ENCODE data around the gene AP4E1. TPM values are rescaled to one million over a fixed set of nuclear protein-coding genes. Genes with fewer than 3 reads are reported as not detected.

Gene AP4E1
- total and polyA plus RNA-seq, 8 donors = 8.9 to 11.6 (median 9.3) TPM

DNA sequence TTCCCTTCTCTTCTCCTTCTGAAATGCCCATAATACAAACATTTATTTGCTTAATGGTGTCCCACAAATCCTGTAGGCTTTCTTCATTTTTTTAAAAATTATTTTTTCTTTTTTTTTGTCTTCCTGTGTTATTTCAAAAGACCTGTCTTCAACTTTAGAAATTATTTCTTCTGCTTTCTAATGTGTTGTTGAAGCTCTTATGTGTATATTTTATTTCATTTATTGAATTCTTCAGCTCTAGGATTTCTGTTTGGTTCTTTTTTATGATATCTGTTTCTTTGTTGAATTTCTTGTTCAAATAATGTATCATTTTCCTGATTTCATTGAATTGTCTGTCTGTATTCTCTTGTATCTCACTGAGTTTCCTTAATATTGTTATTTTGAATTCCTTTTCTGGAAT lies 63.1 kb downstream of the AP4E1 start:
- DNase-seq (no peak), ATAC-seq (no peak)
- H3K27ac ChIP-seq = no peak overlapping the region
- peaks cover 0 to 89% of the 10 kb centered on the region in 2 donors for H3K36me3 ChIP-seq
- intact Hi-C loops (cut with DNase I) = loop anchor here in 1 of 2 donors (10.0 kb wide), 1 partner anchor 83 kb away; no protein-coding TSS in a partner anchor
- no peaks in the 10 kb centered on the region for H3K4me1 ChIP-seq
- H3K4me3 ChIP-seq = no peak overlapping the region
- no peaks in the 10 kb centered on the region for H3K27me3 ChIP-seq
- peaks cover 0 to 31% of the 10 kb centered on the region in 2 donors for H3K9me3 ChIP-seq
- TF ChIP-seq, protein P1, sequence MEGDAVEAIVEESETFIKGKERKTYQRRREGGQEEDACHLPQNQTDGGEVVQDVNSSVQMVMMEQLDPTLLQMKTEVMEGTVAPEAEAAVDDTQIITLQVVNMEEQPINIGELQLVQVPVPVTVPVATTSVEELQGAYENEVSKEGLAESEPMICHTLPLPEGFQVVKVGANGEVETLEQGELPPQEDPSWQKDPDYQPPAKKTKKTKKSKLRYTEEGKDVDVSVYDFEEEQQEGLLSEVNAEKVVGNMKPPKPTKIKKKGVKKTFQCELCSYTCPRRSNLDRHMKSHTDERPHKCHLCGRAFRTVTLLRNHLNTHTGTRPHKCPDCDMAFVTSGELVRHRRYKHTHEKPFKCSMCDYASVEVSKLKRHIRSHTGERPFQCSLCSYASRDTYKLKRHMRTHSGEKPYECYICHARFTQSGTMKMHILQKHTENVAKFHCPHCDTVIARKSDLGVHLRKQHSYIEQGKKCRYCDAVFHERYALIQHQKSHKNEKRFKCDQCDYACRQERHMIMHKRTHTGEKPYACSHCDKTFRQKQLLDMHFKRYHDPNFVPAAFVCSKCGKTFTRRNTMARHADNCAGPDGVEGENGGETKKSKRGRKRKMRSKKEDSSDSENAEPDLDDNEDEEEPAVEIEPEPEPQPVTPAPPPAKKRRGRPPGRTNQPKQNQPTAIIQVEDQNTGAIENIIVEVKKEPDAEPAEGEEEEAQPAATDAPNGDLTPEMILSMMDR (IDR thresholded peaks at IDR 0.05) = no peak

DNA sequence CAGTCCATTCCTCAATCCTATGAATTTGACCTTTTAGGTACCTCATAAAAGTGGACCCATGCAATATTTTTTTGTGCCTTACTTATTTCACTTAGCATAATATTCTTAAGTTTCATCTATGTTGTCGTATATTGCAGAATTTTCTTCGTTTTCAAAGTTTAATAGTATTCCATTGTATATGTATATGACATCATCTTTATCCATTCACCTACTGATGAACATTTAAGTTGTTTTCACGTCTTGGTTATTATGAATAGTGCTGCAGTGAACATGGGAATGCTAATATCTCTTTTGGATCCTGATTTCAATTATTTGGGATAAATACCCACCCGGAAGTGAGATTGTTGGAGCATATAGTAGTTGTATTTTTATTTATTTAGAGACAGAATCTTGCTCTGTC lies 65.1 kb downstream of the AP4E1 start:
- Histone ChIP-seq H3K4me1 (peaks cover 3 to 6% of the 10 kb centered on the region in 2 donors), H3K27me3 (no peaks in the 10 kb centered on the region), H3K27ac (no peak overlapping the region), H3K4me3 (no peak overlapping the region), H3K9me3 (peaks cover 0 to 31% of the 10 kb centered on the region in 2 donors), H3K36me3 (peaks cover 0 to 73% of the 10 kb centered on the region in 2 donors)
- TF ChIP-seq, protein P1 (IDR thresholded peaks at IDR 0.05) = no peak
- DNase-seq = no peak
- ATAC-seq = no peak
- intact Hi-C loops (cut with DNase I) = loop anchor here in 1 of 2 donors (10.0 kb wide), 1 partner anchor 81 kb away; no protein-coding TSS in a partner anchor

DNA sequence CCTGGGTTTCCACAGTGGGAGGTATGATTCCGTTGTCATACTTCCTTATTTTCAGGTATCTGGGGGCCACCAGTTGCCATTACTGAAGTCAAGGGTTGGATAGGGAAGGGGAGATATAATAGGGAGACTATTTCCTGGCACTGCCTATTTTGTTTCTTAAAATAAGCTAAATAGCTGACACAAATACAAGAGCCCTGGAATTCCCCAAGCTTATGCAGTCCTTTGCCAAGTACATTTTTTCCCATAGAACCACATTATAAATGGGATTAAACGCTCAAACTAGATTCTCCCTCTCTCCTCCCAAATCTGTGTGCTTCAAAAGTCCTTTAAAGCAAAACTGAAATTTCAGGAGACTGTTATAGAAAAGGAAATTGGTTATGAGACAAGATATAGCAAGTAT lies 68.7 kb downstream of the AP4E1 start:
- H3K27ac ChIP-seq = no peak overlapping the region
- ATAC-seq = peak; percentile 23
- peaks cover 0 to 5% of the 10 kb centered on the region in 2 donors for H3K9me3 ChIP-seq
- peak in 1 of 4 donors; percentile 1 for DNase-seq
- peaks cover 0 to 57% of the 10 kb centered on the region in 2 donors for H3K36me3 ChIP-seq
- intact Hi-C loops (cut with DNase I) = loop anchor here in 1 of 2 donors (10.0 kb wide), 1 partner anchor 78 kb away; no protein-coding TSS in a partner anchor
- H3K4me1 ChIP-seq = peaks cover 3 to 6% of the 10 kb centered on the region in 2 donors
- TF ChIP-seq, protein P1 (IDR thresholded peaks at IDR 0.05) = no peak
- no peaks in the 10 kb centered on the region for H3K27me3 ChIP-seq
- H3K4me3 ChIP-seq = no peak overlapping the region

DNA sequence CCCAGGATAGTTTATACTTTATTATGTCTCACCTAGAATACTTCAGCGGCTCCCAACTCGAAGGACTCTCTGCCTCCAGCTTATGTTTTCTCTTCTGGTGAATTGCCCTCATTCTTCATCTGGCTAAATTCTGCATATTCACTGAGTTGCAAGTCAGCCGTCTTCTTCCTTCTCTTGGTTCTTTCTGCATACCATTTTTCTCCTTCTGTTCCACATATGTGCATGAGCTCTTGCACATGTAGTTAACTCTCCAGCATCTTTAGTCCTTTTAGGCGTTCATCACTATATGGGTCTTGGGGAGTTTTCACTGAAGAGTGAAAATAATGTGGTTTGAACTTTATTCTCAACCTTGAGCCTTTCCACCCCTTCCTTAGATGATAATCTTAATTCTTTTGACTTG lies 70.1 kb downstream of the AP4E1 start:
- DNase-seq (no peak), ATAC-seq (no peak)
- TF ChIP-seq, protein P1 (IDR thresholded peaks at IDR 0.05) = no peak
- intact Hi-C loops (cut with DNase I) = loop anchor here in 1 of 2 donors (10.0 kb wide), 1 partner anchor 76 kb away; no protein-coding TSS in a partner anchor
- peaks cover 3 to 6% of the 10 kb centered on the region in 2 donors for H3K4me1 ChIP-seq
- no peaks in the 10 kb centered on the region for H3K9me3 ChIP-seq
- H3K27ac ChIP-seq = no peak overlapping the region
- H3K27me3 ChIP-seq = no peaks in the 10 kb centered on the region
- no peak overlapping the region for H3K4me3 ChIP-seq
- peaks cover 0 to 47% of the 10 kb centered on the region in 2 donors for H3K36me3 ChIP-seq

DNA sequence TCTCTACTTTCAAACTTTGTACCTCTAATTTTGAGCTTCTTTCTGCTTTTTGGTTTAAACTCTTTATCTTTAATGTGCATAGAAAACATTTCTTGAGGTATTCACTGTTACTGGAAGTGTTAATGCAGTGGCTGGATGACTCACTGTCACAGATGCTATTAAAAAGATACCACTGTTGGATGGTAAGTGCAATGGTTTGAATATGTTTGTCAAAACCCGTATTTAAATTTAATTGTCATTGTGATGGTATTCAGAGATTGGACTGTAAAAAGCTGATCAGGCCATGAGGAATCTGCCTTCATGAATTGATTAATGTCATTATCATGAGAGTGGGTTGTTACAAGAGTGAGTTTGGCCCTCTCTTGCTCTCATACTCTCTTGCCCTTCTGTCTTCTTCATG lies 70.6 kb downstream of the AP4E1 start:
- Histone ChIP-seq H3K27ac (no peak overlapping the region), H3K9me3 (no peaks in the 10 kb centered on the region), H3K4me3 (no peak overlapping the region), H3K27me3 (no peaks in the 10 kb centered on the region), H3K4me1 (peaks cover 3 to 6% of the 10 kb centered on the region in 2 donors), H3K36me3 (peaks cover 0 to 46% of the 10 kb centered on the region in 2 donors)
- TF ChIP-seq, protein P1 (IDR thresholded peaks at IDR 0.05) = no peak
- no peak for ATAC-seq
- DNase-seq = no peak
- intact Hi-C loops (cut with DNase I) = loop anchor here in 1 of 2 donors (10.0 kb wide), 1 partner anchor 76 kb away; no protein-coding TSS in a partner anchor
